ENCODE measurements around the gene INTS1.
"Not testable (repeated sequence)": the region's sequence is repeated elsewhere in the genome, so short reads cannot be mapped to it uniquely, and the experiment has no call there.

The INTS1 gene

GRCh38 chr7:1447551-1448244, 56.5 kb downstream of the INTS1 start:
- ChIA-PET POLR2A (interaction anchor here (1.2 kb wide), 1 partner anchor 12 kb away, joined by 3 read pairs; the partner anchor contains the start of gene MICALL2), CTCF (interaction anchor here (0.7 kb wide), 1 partner anchor 28 kb away, joined by 4 read pairs; no protein-coding TSS in a partner anchor)
- TF ChIP-seq ARNT (IDR thresholded peaks at IDR 0.05) (no peak), CTBP1 (IDR thresholded peaks at IDR 0.05; ENCODE audit: borderline replicate concordance) (no peak), SUZ12 (IDR thresholded peaks at IDR 0.05) (no peak), FOXM1 (IDR thresholded peaks at IDR 0.05; ENCODE audit: borderline replicate concordance) (no peak), BHLHE40 (IDR thresholded peaks at IDR 0.05; ENCODE audit: borderline replicate concordance) (no peak), HDGF (IDR thresholded peaks at IDR 0.05; ENCODE audit: borderline replicate concordance) (no peak), L3MBTL2 (conservative IDR thresholded peaks at IDR 0.05) (no peak), FOXK2 (IDR thresholded peaks at IDR 0.05) (no peak), NFRKB (IDR thresholded peaks at IDR 0.05) (no peak), SP1 (IDR thresholded peaks at IDR 0.05) (no peak), FOXA1 (IDR thresholded peaks at IDR 0.05) (no peak), LEF1 (IDR thresholded peaks at IDR 0.05; ENCODE audit: borderline replicate concordance) (no peak), PKNOX1 (IDR thresholded peaks at IDR 0.05) (no peak), ZNF384 (IDR thresholded peaks at IDR 0.05) (no peak)
- no peak for DNase-seq (ENCODE audit: extremely low spot score)

- DNase-seq (ENCODE audit: extremely low spot score), result no peak
- TF ChIP-seq NFRKB (IDR thresholded peaks at IDR 0.05) (no peak), FOXM1 (IDR thresholded peaks at IDR 0.05; ENCODE audit: borderline replicate concordance) (no peak), TARDBP (IDR thresholded peaks at IDR 0.05) (no peak), FOXA1 (IDR thresholded peaks at IDR 0.05) (no peak)
- CTCF ChIA-PET, result no interaction called here
- POLR2A ChIA-PET, result no interaction called here
Observed at GRCh38 chr7:1447112-1447511, 57.1 kb downstream of the INTS1 start.

GRCh38 chr7:1446620-1447032, 57.6 kb downstream of the INTS1 start:
- CTCF ChIA-PET, result no interaction called here
- DNase-seq (ENCODE audit: extremely low spot score), result no peak
- no peak for TF ChIP-seq SUZ12 (IDR thresholded peaks at IDR 0.05)
- no peak for TF ChIP-seq FOXK2 (IDR thresholded peaks at IDR 0.05)
- no peak for TF ChIP-seq ARNT (IDR thresholded peaks at IDR 0.05)
- TF ChIP-seq BHLHE40 (IDR thresholded peaks at IDR 0.05; ENCODE audit: borderline replicate concordance), result no peak
- POLR2A ChIA-PET, result no interaction called here

GRCh38 chr7:1446026-1446425, 58.2 kb downstream of the INTS1 start:
- CTCF ChIA-PET; DNase-seq (ENCODE audit: extremely low spot score); POLR2A ChIA-PET: not testable (repeated sequence)

- CTCF ChIA-PET, result no interaction called here
- TF ChIP-seq BHLHE40 (IDR thresholded peaks at IDR 0.05; ENCODE audit: borderline replicate concordance) (no peak), FOXK2 (IDR thresholded peaks at IDR 0.05) (no peak), FOXM1 (IDR thresholded peaks at IDR 0.05; ENCODE audit: borderline replicate concordance) (no peak), PKNOX1 (IDR thresholded peaks at IDR 0.05) (no peak), ZNF384 (IDR thresholded peaks at IDR 0.05) (no peak), ARNT (IDR thresholded peaks at IDR 0.05) (no peak), SP1 (IDR thresholded peaks at IDR 0.05) (no peak), NFRKB (IDR thresholded peaks at IDR 0.05) (no peak), FOXA1 (IDR thresholded peaks at IDR 0.05) (no peak), TARDBP (IDR thresholded peaks at IDR 0.05) (no peak), L3MBTL2 (conservative IDR thresholded peaks at IDR 0.05) (no peak), CTBP1 (IDR thresholded peaks at IDR 0.05; ENCODE audit: borderline replicate concordance) (no peak), HDGF (IDR thresholded peaks at IDR 0.05; ENCODE audit: borderline replicate concordance) (no peak), SUZ12 (IDR thresholded peaks at IDR 0.05) (no peak), LEF1 (IDR thresholded peaks at IDR 0.05; ENCODE audit: borderline replicate concordance) (no peak), ELF4 (IDR thresholded peaks at IDR 0.05) (no peak)
- DNase-seq (ENCODE audit: extremely low spot score), result no peak
- POLR2A ChIA-PET, result no interaction called here
Observed at GRCh38 chr7:1445341-1445740, 58.8 kb downstream of the INTS1 start.

GRCh38 chr7:1444925-1445322, 59.3 kb downstream of the INTS1 start:
- CTCF ChIA-PET, result no interaction called here
- POLR2A ChIA-PET, result no interaction called here
- TF ChIP-seq SP1 (IDR thresholded peaks at IDR 0.05) (no peak), FOXM1 (IDR thresholded peaks at IDR 0.05; ENCODE audit: borderline replicate concordance) (no peak), NFRKB (IDR thresholded peaks at IDR 0.05) (no peak), PKNOX1 (IDR thresholded peaks at IDR 0.05) (no peak), BHLHE40 (IDR thresholded peaks at IDR 0.05; ENCODE audit: borderline replicate concordance) (no peak), LEF1 (IDR thresholded peaks at IDR 0.05; ENCODE audit: borderline replicate concordance) (no peak), ARNT (IDR thresholded peaks at IDR 0.05) (no peak), TARDBP (IDR thresholded peaks at IDR 0.05) (no peak), FOXA1 (IDR thresholded peaks at IDR 0.05) (no peak), ELF4 (IDR thresholded peaks at IDR 0.05) (no peak)
- DNase-seq (ENCODE audit: extremely low spot score), result no peak
